ENCODE measurements around the gene COX6A1. TPM values are rescaled to one million over a fixed set of nuclear protein-coding genes. Genes with fewer than 3 reads are reported as not detected.

Gene COX6A1
- total RNA-seq, 1 donor from 2014 or later: 928 TPM

DNA sequence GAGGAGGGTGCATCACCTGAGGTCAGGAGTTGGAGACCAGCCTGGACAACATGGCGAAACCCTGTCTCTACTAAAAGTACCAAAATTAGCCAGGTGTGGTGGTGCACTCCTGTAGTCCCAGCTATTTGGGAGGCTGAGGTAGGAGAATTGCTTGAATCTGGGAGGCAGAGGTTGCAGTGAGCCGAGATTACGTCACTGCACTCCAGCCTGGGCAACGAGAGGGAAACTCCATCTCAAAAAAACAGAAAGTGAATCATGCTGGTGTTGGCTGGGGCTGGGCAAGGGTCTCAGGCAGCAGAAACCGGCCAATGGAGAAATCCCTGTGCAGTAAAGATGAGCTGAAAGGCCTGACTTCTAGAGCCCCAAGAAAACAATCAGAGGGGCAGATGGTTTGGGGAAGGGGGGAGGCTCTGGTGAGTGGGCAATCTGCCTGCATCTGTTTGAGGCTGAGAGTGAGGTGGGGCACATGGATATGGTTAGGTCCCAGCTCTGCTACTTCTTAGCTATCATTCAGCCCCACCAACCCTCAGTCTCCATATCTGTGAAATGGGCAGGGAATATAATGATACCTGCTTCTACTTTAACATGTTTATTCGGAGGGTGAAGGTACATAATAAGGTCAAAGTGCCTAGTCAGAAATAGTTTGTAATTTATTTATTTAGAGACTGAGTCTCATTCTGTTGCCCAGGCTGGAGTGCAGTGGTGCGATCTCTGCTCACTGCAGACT lies 21.3 kb upstream of the COX6A1 start:
- TF ChIP-seq POLR2A (IDR thresholded peaks at IDR 0.05) (no peak), POLR2AphosphoS5 (IDR thresholded peaks at IDR 0.05; ENCODE audit: insufficient read depth in 1 of 2, low read depth in 1 of 2) (no peak)
- TF ChIP-seq, protein P1, sequence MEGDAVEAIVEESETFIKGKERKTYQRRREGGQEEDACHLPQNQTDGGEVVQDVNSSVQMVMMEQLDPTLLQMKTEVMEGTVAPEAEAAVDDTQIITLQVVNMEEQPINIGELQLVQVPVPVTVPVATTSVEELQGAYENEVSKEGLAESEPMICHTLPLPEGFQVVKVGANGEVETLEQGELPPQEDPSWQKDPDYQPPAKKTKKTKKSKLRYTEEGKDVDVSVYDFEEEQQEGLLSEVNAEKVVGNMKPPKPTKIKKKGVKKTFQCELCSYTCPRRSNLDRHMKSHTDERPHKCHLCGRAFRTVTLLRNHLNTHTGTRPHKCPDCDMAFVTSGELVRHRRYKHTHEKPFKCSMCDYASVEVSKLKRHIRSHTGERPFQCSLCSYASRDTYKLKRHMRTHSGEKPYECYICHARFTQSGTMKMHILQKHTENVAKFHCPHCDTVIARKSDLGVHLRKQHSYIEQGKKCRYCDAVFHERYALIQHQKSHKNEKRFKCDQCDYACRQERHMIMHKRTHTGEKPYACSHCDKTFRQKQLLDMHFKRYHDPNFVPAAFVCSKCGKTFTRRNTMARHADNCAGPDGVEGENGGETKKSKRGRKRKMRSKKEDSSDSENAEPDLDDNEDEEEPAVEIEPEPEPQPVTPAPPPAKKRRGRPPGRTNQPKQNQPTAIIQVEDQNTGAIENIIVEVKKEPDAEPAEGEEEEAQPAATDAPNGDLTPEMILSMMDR (IDR thresholded peaks at IDR 0.05): no peak
- DNase-seq (ENCODE audit: extremely low spot score in 2 of 2): no peak
- H3K27me3 ChIP-seq: no peaks in the 10 kb centered on the region

DNA sequence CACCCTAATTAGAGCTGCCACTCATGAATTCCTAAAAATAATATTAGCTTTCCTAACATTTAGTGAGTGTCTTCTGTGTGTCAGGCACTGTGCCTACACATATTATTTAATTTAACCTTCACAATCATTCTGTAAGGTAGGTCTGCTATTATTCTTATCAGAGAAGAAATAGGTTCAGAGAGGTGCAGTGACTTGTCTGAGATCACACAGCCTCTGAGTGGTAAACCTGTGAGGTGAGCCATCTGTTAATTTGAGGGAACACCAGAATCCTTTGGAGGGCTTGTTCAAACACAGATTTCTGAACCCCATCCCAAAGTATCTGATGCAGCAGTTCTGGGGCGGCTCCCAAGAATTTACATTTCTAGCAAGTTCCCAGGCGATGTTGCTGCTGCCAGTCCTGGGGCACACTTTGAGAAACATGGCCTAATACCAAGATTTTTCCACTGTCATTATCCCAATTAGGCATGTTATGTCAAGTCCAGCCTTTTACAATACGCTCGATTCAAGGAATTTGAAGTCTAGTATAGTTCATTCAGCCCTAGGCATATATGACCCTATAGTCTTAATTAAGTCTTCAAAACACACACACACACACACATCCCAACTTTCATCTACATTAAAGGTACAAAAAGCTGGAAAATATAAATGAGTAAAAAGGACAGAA lies 19.9 kb upstream of the COX6A1 start:
- no peak for DNase-seq (ENCODE audit: extremely low spot score in 2 of 2)
- no peaks in the 10 kb centered on the region for H3K36me3 ChIP-seq
- intact Hi-C loops (cut with DNase I): no loop called here
- H3K27me3 ChIP-seq: no peaks in the 10 kb centered on the region
- no peak overlapping the region for H3K27ac ChIP-seq
- H3K4me1 ChIP-seq: no peaks in the 10 kb centered on the region
- H3K9me3 ChIP-seq: no peaks in the 10 kb centered on the region
- TF ChIP-seq, protein P1 (IDR thresholded peaks at IDR 0.05): no peak
- TF ChIP-seq POLR2AphosphoS5 (IDR thresholded peaks at IDR 0.05; ENCODE audit: insufficient read depth in 1 of 2, low read depth in 1 of 2) (no peak), POLR2A (IDR thresholded peaks at IDR 0.05) (no peak)
- H3K4me3 ChIP-seq: no peak overlapping the region

More for the DNA sequence above, 21.3 kb upstream of the COX6A1 start:
- no peaks in the 10 kb centered on the region for H3K36me3 ChIP-seq
- intact Hi-C loops (cut with DNase I): no loop called here
- no peaks in the 10 kb centered on the region for H3K9me3 ChIP-seq
- no peak overlapping the region for H3K4me3 ChIP-seq
- H3K4me1 ChIP-seq: no peaks in the 10 kb centered on the region
- no peak overlapping the region for H3K27ac ChIP-seq

DNA sequence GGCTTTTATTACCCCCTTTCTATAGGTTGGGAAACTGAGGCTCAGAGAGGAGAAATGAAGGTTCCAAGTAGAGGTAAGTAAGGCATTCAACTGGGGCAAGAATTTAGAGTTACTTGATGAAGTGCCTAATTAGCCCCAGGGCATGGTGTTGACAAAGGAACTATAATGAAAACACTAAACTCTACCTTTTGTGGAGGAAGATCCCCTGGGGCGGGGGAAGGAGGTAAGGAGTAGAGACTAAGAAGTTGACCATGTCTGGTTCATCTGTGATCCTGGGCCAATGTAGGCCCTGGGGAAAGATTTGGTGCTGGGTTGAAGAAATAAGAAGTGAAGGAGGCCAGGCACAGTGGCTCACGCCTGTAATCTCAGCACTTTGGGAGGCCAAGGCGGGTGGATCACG lies 16.2 kb upstream of the COX6A1 start:
- no peak for DNase-seq (ENCODE audit: extremely low spot score in 2 of 2)

DNA sequence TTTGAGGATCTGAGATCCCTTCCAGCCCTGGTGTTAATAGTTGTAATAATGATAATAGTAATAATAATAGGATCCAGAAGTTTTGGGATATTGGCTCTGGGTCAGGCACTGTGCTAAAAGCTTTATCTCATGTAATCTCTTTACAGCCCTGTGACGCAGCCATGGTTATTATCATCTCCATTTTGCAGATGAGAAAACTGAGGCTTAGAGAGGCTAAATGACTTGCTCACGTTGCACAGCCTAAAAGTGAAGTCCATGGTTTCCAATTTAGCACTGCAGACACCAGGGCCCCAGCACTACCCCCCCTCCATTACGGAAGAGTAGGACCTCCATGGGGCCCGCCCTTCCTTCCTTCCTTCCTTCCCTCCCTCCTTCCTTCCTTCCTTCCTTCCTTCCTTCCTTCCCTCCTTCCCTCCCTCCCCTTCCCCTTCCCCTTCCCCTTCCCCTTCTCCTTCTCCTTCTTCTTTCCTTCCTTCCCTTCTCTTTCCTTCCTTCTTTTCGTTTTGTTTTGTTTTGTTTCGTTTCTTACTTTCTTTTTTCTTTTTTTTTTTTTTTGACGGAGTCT lies 14.9 kb upstream of the COX6A1 start:
- Histone ChIP-seq H3K27ac (no peak overlapping the region), H3K36me3 (no peaks in the 10 kb centered on the region), H3K9me3 (no peaks in the 10 kb centered on the region), H3K27me3 (no peaks in the 10 kb centered on the region), H3K4me3 (no peak overlapping the region), H3K4me1 (no peaks in the 10 kb centered on the region)
- intact Hi-C loops (cut with DNase I): no loop called here
- TF ChIP-seq, protein P1 (IDR thresholded peaks at IDR 0.05): no peak
- TF ChIP-seq POLR2A (IDR thresholded peaks at IDR 0.05) (no peak), POLR2AphosphoS5 (IDR thresholded peaks at IDR 0.05; ENCODE audit: insufficient read depth in 1 of 2, low read depth in 1 of 2) (no peak)
- DNase-seq (ENCODE audit: extremely low spot score in 2 of 2): no peak

More for the DNA sequence above, 16.2 kb upstream of the COX6A1 start:
- Histone ChIP-seq H3K4me3 (no peak overlapping the region), H3K4me1 (no peaks in the 10 kb centered on the region), H3K27ac (no peak overlapping the region), H3K9me3 (no peaks in the 10 kb centered on the region), H3K36me3 (no peaks in the 10 kb centered on the region), H3K27me3 (no peaks in the 10 kb centered on the region)
- intact Hi-C loops (cut with DNase I): no loop called here
- no peak for TF ChIP-seq POLR2A (IDR thresholded peaks at IDR 0.05)
- TF ChIP-seq, protein P1 (IDR thresholded peaks at IDR 0.05): no peak
- no peak for TF ChIP-seq POLR2AphosphoS5 (IDR thresholded peaks at IDR 0.05; ENCODE audit: insufficient read depth in 1 of 2, low read depth in 1 of 2)

All from vagina (tissue), 2 donors.